Measurements from ENCODE around the gene ARHGEF35.
A peak's percentile ranks its signal among the peaks of the same experiment; 100 is the strongest.
"Not testable (repeated sequence)": the region's sequence is repeated elsewhere in the genome, so short reads cannot be mapped to it uniquely, and the experiment has no call there.

Gene ARHGEF35

GRCh38 chr7:144201978-144202377 is 6.3 kb upstream of the ARHGEF35 start:
- H3K36me3 Mint-ChIP-seq; ATAC-seq (ENCODE audit: low read depth); H3K27me3 Mint-ChIP-seq: not testable (repeated sequence)

GRCh38 chr7:144198934-144199333 is 3.3 kb upstream of the ARHGEF35 start:
- H3K27me3 Mint-ChIP-seq; H3K4me3 Mint-ChIP-seq; H3K27ac Mint-ChIP-seq; H3K36me3 Mint-ChIP-seq; ATAC-seq (ENCODE audit: low read depth); DNase-seq (ENCODE audit: low spot score in 2 of 2); H3K9me3 Mint-ChIP-seq; H3K4me1 Mint-ChIP-seq: not testable (repeated sequence)

More at GRCh38 chr7:144201978-144202377, 6.3 kb upstream of the ARHGEF35 start:
- not testable (repeated sequence) for H3K27ac Mint-ChIP-seq; H3K9me3 Mint-ChIP-seq; H3K4me1 Mint-ChIP-seq; H3K4me3 Mint-ChIP-seq; DNase-seq (ENCODE audit: low spot score in 2 of 2)

GRCh38 chr7:144194453-144194852 is 1.2 kb downstream of the ARHGEF35 start:
- not testable (repeated sequence) for H3K4me1 Mint-ChIP-seq; ATAC-seq (ENCODE audit: low read depth); DNase-seq (ENCODE audit: low spot score in 2 of 2); H3K9me3 Mint-ChIP-seq; H3K4me3 Mint-ChIP-seq; H3K27ac Mint-ChIP-seq; H3K27me3 Mint-ChIP-seq; H3K36me3 Mint-ChIP-seq

- not testable (repeated sequence) for ATAC-seq (ENCODE audit: low read depth); DNase-seq (ENCODE audit: low spot score in 2 of 2); H3K36me3 Mint-ChIP-seq; H3K27ac Mint-ChIP-seq; H3K4me1 Mint-ChIP-seq; H3K4me3 Mint-ChIP-seq; H3K9me3 Mint-ChIP-seq; H3K27me3 Mint-ChIP-seq
These were observed 1.9 kb downstream of the ARHGEF35 start for GRCh38 chr7:144193782-144194181.

- not testable (repeated sequence) for H3K9me3 Mint-ChIP-seq; ATAC-seq (ENCODE audit: low read depth); H3K4me1 Mint-ChIP-seq; H3K36me3 Mint-ChIP-seq; H3K27ac Mint-ChIP-seq; DNase-seq (ENCODE audit: low spot score in 2 of 2); H3K27me3 Mint-ChIP-seq; H3K4me3 Mint-ChIP-seq
These were observed 7.0 kb downstream of the ARHGEF35 start for GRCh38 chr7:144188578-144189171.

- not testable (repeated sequence) for H3K36me3 Mint-ChIP-seq; H3K4me3 Mint-ChIP-seq; DNase-seq (ENCODE audit: low spot score in 2 of 2); H3K9me3 Mint-ChIP-seq; H3K27ac Mint-ChIP-seq; ATAC-seq (ENCODE audit: low read depth); H3K27me3 Mint-ChIP-seq; H3K4me1 Mint-ChIP-seq
These were observed 7.8 kb downstream of the ARHGEF35 start for GRCh38 chr7:144187848-144188247.

GRCh38 chr7:144183166-144183565 is 12.5 kb downstream of the ARHGEF35 start, which contains the start of gene CTAGE4:
CTAGE4 (plus strand) TSS chr7:144183466; CDS start chr7:144183504, 38 bp downstream.
- DNase-seq (ENCODE audit: low spot score in 2 of 2); H3K4me1 Mint-ChIP-seq; H3K27me3 Mint-ChIP-seq; H3K4me3 Mint-ChIP-seq; H3K9me3 Mint-ChIP-seq; H3K36me3 Mint-ChIP-seq; ATAC-seq (ENCODE audit: low read depth); H3K27ac Mint-ChIP-seq: not testable (repeated sequence)

GRCh38 chr7:144179165-144179479 is 16.5 kb downstream of the ARHGEF35 start:
- DNase-seq (ENCODE audit: low spot score in 2 of 2); H3K9me3 Mint-ChIP-seq; H3K4me1 Mint-ChIP-seq; H3K27ac Mint-ChIP-seq; ATAC-seq (ENCODE audit: low read depth); H3K4me3 Mint-ChIP-seq; H3K27me3 Mint-ChIP-seq; H3K36me3 Mint-ChIP-seq: not testable (repeated sequence)

GRCh38 chr7:144178380-144179164 is 17.1 kb downstream of the ARHGEF35 start:
- peak in 1 of 2 donors; percentile 24 for DNase-seq (ENCODE audit: low spot score in 2 of 2)
- not testable (repeated sequence) for H3K27me3 Mint-ChIP-seq, H3K4me1 Mint-ChIP-seq, H3K9me3 Mint-ChIP-seq, H3K27ac Mint-ChIP-seq, H3K36me3 Mint-ChIP-seq, H3K4me3 Mint-ChIP-seq
- ATAC-seq (ENCODE audit: low read depth), result peak; percentile 92

- Mint-ChIP-seq H3K9me3 (peaks cover 8% of the 10 kb centered on the region), H3K27me3 (peaks cover 4% of the 10 kb centered on the region), H3K36me3 (peaks cover 3% of the 10 kb centered on the region), H3K4me1 (peaks cover 2% of the 10 kb centered on the region), H3K27ac (no peak overlapping the region), H3K4me3 (no peak overlapping the region)
- ATAC-seq (ENCODE audit: low read depth) (no peak), DNase-seq (ENCODE audit: low spot score in 2 of 2) (no peak)
These were observed 21.0 kb downstream of the ARHGEF35 start for GRCh38 chr7:144174613-144175012.

GRCh38 chr7:144171594-144172350 is 23.9 kb downstream of the ARHGEF35 start:
- H3K9me3 Mint-ChIP-seq, result not testable (repeated sequence)

GRCh38 chr7:144164784-144165183 is 30.8 kb downstream of the ARHGEF35 start:
- Mint-ChIP-seq H3K27ac (no peak overlapping the region), H3K4me1 (no peaks in the 10 kb centered on the region), H3K4me3 (no peak overlapping the region), H3K9me3 (peaks cover 4% of the 10 kb centered on the region), H3K27me3 (peaks cover 9% of the 10 kb centered on the region), H3K36me3 (no peaks in the 10 kb centered on the region)
- no peak for ATAC-seq (ENCODE audit: low read depth)
- DNase-seq (ENCODE audit: low spot score in 2 of 2), result no peak

More at GRCh38 chr7:144171594-144172350, 23.9 kb downstream of the ARHGEF35 start:
- H3K4me1 Mint-ChIP-seq; ATAC-seq (ENCODE audit: low read depth); DNase-seq (ENCODE audit: low spot score in 2 of 2); H3K27me3 Mint-ChIP-seq; H3K36me3 Mint-ChIP-seq; H3K27ac Mint-ChIP-seq; H3K4me3 Mint-ChIP-seq: not testable (repeated sequence)

GRCh38 chr7:144158861-144159260 is 36.8 kb downstream of the ARHGEF35 start:
- H3K27ac Mint-ChIP-seq, result no peak overlapping the region
- peaks cover 4% of the 10 kb centered on the region for H3K27me3 Mint-ChIP-seq
- ATAC-seq (ENCODE audit: low read depth) (no peak), DNase-seq (ENCODE audit: low spot score in 2 of 2) (no peak)
- no peak overlapping the region for H3K4me3 Mint-ChIP-seq
- H3K4me1 Mint-ChIP-seq, result no peaks in the 10 kb centered on the region
- H3K36me3 Mint-ChIP-seq, result no peaks in the 10 kb centered on the region
- H3K9me3 Mint-ChIP-seq, result peaks cover 1% of the 10 kb centered on the region

GRCh38 chr7:144148224-144148827 is 47.3 kb downstream of the ARHGEF35 start:
- Mint-ChIP-seq H3K27me3 (peaks cover 2% of the 10 kb centered on the region), H3K4me3 (no peak overlapping the region), H3K9me3 (peaks cover 17% of the 10 kb centered on the region), H3K4me1 (no peaks in the 10 kb centered on the region), H3K36me3 (peaks cover 5% of the 10 kb centered on the region), H3K27ac (no peak overlapping the region)
- no peak for ATAC-seq (ENCODE audit: low read depth)
- no peak for DNase-seq (ENCODE audit: low spot score in 2 of 2)
